HEK293 (cell line): ENCODE results near the gene CLCN7.

Experiments
- MEIS1 ChIP-seq: sonication (generic); formaldehyde crosslinking; IDR thresholded peaks from 2 replicates; pipeline ENCODE4 v1.8.1; 2022; ENCODE audit warnings: missing genetic modification reagents, mild to moderate bottlenecking, borderline replicate concordance
- MYNN ChIP-seq: fragments of 450-650 bp; formaldehyde crosslinking; IDR thresholded peaks from 2 replicates; pipeline ENCODE4 v1.5.1; 2016; ENCODE audit warnings: missing biosample characterization, missing genetic modification characterization, borderline replicate concordance
- ZNF174 ChIP-seq: fragments of 450-650 bp; formaldehyde crosslinking; IDR thresholded peaks from 2 replicates; pipeline ENCODE4 v1.5.0; 2017; ENCODE audit warnings: missing biosample characterization, mild to moderate bottlenecking, missing genetic modification characterization
- ZNF202 ChIP-seq: fragments of 450-650 bp; formaldehyde crosslinking; IDR thresholded peaks from 2 replicates; pipeline ENCODE4 v1.5.1; 2016; ENCODE audit warnings: missing biosample characterization, missing genetic modification characterization, borderline replicate concordance
- ZNF274 ChIP-seq, 2 experiments: fragments of 200-500 bp in 1 of 2; fragments of 450-650 bp in 1 of 2; sonication (Bioruptor generic) in 1 of 2; formaldehyde crosslinking in 1 of 2; IDR thresholded peaks; 2 replicates each; pipeline versions ENCODE4 v1.5.1 to v1.6.1; 2014 to 2016; ENCODE audit warnings: borderline replicate concordance in 1 of 2, inconsistent platforms in 1 of 2, low read length in 1 of 2, missing biosample characterization in 1 of 2, missing genetic modification characterization in 1 of 2
- ZNF324 ChIP-seq: fragments of 450-650 bp; formaldehyde crosslinking; IDR thresholded peaks from 2 replicates; pipeline ENCODE4 v1.5.1; 2016; ENCODE audit warnings: missing biosample characterization, missing genetic modification characterization
- ZNF335 ChIP-seq: fragments of 450-650 bp; formaldehyde crosslinking; conservative IDR thresholded peaks from 2 replicates; pipeline ENCODE4 v1.5.1; 2016; ENCODE audit warnings: missing biosample characterization, missing genetic modification characterization
- ZNF544 ChIP-seq: fragments of 450-650 bp; formaldehyde crosslinking; IDR thresholded peaks from 2 replicates; pipeline ENCODE4 v1.5.0; 2017; ENCODE audit warnings: missing biosample characterization, missing genetic modification characterization
- ZNF561 ChIP-seq: fragments of 450-650 bp; IDR thresholded peaks from 2 replicates; pipeline ENCODE4 v1.5.1; 2018; ENCODE audit warnings: missing biosample characterization, missing genetic modification characterization, borderline replicate concordance
- ZNF585B ChIP-seq: fragments of 450-650 bp; formaldehyde crosslinking; IDR thresholded peaks from 2 replicates; pipeline ENCODE4 v1.5.1; 2016; ENCODE audit warnings: missing biosample characterization, missing genetic modification characterization
- ZNF610 ChIP-seq: fragments of 450-650 bp; formaldehyde crosslinking; IDR thresholded peaks from 2 replicates; pipeline ENCODE4 v1.5.1; 2016; ENCODE audit warnings: missing biosample characterization, missing genetic modification characterization, borderline replicate concordance
- ZNF654 ChIP-seq: fragments of 450-650 bp; formaldehyde crosslinking; IDR thresholded peaks from 2 replicates; pipeline ENCODE4 v1.5.1; 2016; ENCODE audit warnings: low read depth, missing biosample characterization, missing genetic modification characterization
- ZSCAN30 ChIP-seq: fragments of 450-650 bp; IDR thresholded peaks from 2 replicates; pipeline ENCODE4 v1.5.1; 2018; ENCODE audit warnings: missing biosample characterization, mild to moderate bottlenecking, missing genetic modification characterization, moderate library complexity
- TF ChIP-seq, protein P1 (sequence below): fragments of 450-650 bp; formaldehyde crosslinking; IDR thresholded peaks from 2 replicates; pipeline ENCODE4 v1.5.1; 2016; ENCODE audit warnings: missing biosample characterization, missing genetic modification characterization, borderline replicate concordance
- TF ChIP-seq, protein P2 (sequence below): fragments of 450-650 bp; formaldehyde crosslinking; IDR thresholded peaks from 2 replicates; pipeline ENCODE4 v1.5.1; 2016; ENCODE audit warnings: missing biosample characterization, missing genetic modification characterization
- TF ChIP-seq, protein P3 (sequence below): fragments of 450-650 bp; formaldehyde crosslinking; IDR thresholded peaks from 2 replicates; pipeline ENCODE4 v1.5.1; 2017; ENCODE audit warnings: missing biosample characterization, missing genetic modification characterization

Gene CLCN7

DNA sequence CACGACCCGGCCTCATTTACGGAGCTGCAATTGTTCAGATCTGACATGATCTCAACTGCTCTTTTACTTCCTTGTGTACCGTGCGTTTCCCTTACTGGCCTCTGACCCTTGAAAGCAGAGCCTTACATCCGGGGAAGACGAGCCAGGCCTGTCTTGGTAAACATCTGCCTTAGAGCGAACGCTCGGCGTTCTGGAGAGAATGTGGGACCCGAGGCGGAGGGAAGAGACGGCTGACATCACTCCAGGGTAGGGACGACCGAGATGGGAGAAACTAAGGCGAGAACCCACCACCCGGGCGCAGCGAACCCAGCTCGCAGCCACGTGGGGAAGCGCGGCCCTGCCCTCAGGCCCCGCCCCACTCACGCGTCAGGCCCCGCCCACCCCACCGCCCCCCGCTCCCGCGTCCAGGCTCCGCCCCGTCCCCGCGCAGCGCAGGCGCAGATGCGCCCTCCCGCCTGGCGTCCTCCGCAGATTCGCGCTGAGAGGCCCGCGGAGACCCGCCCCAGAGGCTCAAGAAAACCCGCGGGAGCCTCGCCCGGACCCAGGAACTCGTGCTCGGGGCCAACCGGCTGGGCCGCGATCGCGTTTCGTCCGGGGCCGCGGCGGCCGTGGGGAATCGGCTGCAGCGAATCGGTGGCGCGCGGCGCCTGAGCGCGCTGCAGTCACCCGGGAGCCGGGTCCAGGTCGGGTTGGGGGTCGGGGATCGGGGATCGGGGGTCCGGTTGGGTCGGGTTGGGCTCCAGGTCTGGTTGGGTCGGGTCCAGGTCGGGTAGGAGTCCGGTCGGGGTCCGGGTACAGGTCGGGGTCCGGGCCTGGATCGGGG, 18.3 kb upstream of the CLCN7 start, which contains the start of gene TELO2 (continued):
- TF ChIP-seq, protein P1, sequence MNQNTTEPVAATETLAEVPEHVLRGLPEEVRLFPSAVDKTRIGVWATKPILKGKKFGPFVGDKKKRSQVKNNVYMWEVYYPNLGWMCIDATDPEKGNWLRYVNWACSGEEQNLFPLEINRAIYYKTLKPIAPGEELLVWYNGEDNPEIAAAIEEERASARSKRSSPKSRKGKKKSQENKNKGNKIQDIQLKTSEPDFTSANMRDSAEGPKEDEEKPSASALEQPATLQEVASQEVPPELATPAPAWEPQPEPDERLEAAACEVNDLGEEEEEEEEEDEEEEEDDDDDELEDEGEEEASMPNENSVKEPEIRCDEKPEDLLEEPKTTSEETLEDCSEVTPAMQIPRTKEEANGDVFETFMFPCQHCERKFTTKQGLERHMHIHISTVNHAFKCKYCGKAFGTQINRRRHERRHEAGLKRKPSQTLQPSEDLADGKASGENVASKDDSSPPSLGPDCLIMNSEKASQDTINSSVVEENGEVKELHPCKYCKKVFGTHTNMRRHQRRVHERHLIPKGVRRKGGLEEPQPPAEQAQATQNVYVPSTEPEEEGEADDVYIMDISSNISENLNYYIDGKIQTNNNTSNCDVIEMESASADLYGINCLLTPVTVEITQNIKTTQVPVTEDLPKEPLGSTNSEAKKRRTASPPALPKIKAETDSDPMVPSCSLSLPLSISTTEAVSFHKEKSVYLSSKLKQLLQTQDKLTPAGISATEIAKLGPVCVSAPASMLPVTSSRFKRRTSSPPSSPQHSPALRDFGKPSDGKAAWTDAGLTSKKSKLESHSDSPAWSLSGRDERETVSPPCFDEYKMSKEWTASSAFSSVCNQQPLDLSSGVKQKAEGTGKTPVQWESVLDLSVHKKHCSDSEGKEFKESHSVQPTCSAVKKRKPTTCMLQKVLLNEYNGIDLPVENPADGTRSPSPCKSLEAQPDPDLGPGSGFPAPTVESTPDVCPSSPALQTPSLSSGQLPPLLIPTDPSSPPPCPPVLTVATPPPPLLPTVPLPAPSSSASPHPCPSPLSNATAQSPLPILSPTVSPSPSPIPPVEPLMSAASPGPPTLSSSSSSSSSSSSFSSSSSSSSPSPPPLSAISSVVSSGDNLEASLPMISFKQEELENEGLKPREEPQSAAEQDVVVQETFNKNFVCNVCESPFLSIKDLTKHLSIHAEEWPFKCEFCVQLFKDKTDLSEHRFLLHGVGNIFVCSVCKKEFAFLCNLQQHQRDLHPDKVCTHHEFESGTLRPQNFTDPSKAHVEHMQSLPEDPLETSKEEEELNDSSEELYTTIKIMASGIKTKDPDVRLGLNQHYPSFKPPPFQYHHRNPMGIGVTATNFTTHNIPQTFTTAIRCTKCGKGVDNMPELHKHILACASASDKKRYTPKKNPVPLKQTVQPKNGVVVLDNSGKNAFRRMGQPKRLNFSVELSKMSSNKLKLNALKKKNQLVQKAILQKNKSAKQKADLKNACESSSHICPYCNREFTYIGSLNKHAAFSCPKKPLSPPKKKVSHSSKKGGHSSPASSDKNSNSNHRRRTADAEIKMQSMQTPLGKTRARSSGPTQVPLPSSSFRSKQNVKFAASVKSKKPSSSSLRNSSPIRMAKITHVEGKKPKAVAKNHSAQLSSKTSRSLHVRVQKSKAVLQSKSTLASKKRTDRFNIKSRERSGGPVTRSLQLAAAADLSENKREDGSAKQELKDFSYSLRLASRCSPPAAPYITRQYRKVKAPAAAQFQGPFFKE (tag by site-specific recombination): no peak
- TF ChIP-seq, protein P2, sequence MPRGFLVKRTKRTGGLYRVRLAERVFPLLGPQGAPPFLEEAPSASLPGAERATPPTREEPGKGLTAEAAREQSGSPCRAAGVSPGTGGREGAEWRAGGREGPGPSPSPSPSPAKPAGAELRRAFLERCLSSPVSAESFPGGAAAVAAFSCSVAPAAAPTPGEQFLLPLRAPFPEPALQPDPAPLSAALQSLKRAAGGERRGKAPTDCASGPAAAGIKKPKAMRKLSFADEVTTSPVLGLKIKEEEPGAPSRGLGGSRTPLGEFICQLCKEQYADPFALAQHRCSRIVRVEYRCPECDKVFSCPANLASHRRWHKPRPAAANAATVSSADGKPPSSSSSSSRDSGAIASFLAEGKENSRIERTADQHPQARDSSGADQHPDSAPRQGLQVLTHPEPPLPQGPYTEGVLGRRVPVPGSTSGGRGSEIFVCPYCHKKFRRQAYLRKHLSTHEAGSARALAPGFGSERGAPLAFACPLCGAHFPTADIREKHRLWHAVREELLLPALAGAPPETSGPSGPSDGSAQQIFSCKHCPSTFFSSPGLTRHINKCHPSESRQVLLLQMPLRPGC (tag by site-specific recombination): no peak
- TF ChIP-seq ZNF585B (tag by site-specific recombination): no peak
- TF ChIP-seq MYNN (tag by site-specific recombination): no peak
- no peak for TF ChIP-seq ZNF654 (tag by site-specific recombination)
- TF ChIP-seq ZNF561 (tag by site-specific recombination): no peak; the same call in 1 of the 2 replicates
- no peak for TF ChIP-seq ZNF274 (IDR thresholded peaks at IDR 0.05; ENCODE audit: low read length)
- TF ChIP-seq ZNF274 (tag by site-specific recombination; IDR thresholded peaks at IDR 0.05; ENCODE audit: borderline replicate concordance): no peak
- no peak for TF ChIP-seq ZNF174 (tag by site-specific recombination)
- no peak for TF ChIP-seq MEIS1 (CRISPR knock-in tag)
- TF ChIP-seq ZNF335: peak; percentile 75
- no peak for TF ChIP-seq ZNF324 (tag by site-specific recombination)
- no peak for TF ChIP-seq ZNF544 (tag by site-specific recombination)
- TF ChIP-seq, protein P3, sequence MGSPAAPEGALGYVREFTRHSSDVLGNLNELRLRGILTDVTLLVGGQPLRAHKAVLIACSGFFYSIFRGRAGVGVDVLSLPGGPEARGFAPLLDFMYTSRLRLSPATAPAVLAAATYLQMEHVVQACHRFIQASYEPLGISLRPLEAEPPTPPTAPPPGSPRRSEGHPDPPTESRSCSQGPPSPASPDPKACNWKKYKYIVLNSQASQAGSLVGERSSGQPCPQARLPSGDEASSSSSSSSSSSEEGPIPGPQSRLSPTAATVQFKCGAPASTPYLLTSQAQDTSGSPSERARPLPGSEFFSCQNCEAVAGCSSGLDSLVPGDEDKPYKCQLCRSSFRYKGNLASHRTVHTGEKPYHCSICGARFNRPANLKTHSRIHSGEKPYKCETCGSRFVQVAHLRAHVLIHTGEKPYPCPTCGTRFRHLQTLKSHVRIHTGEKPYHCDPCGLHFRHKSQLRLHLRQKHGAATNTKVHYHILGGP: no peak
- TF ChIP-seq ZSCAN30: peak; percentile 82
- no peak for TF ChIP-seq ZNF202 (tag by site-specific recombination)
- TF ChIP-seq ZNF610 (tag by site-specific recombination): no peak
